HG03095 (cell line): ENCODE measurements around the gene CCL4L2.
A peak's percentile ranks its signal among the peaks of the same experiment; 100 is the strongest.
"Not testable (repeated sequence)": the region's sequence is repeated elsewhere in the genome, so short reads cannot be mapped to it uniquely, and the experiment has no call there.

Experiments used
- ATAC-seq: cut with Tn5 transposase; IDR thresholded peaks from one replicate; pipeline ENCODE4 v1.9.1; 2021; ENCODE audit warnings: moderate library complexity; ENCODE audit not compliant: unreplicated experiment

Gene CCL4L2

GRCh38 chr17:36210439-36211211 is at the start of gene CCL4L2:
CCL4L2 (plus strand) TSS chr17:36211063.
- peak; percentile 56 for ATAC-seq

GRCh38 chr17:36168836-36169235 is 42.0 kb upstream of the CCL4L2 start:
- not testable (repeated sequence) for ATAC-seq

- ATAC-seq: not testable (repeated sequence)
Observed at GRCh38 chr17:36176536-36176935, 34.3 kb upstream of the CCL4L2 start, which contains the start of gene TBC1D3B. TBC1D3B (minus strand) TSS chr17:36176636; CDS start chr17:36175050, 1,586 bp downstream.

DNA sequence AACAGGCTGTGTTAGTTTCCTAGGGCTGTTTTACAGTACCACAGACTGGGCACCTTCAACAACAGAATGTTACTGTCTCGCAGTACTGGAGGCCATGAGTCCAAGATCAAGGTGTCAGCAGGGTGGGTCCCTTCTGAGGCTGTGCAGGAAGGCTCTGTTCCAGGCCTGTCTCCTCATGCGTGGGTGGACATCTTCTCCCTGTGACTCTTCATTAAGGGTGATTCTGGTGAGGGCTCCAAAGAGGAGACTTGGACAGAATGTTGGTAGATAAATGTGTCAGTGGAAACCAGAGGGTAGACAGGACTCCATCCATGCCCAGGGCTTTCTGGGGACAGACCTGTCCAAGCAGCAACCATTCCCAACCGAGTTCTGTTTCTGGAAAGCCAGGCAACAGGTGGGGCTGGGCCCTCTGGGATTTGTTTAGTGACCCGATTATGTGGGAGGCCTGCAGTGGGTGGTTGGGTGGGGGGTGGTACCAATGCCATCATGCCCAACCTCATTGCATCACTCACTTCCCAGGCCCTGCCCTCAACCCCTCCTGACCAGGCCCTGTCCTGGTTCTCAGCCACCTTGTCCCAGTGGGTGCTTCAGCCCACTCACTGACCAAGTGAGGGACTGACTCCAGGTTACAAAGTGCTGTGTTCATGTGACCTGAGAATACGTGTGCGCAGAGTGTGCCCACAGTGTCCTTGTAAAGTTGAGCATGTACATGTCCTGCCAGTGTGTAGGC is 29.3 kb upstream of the CCL4L2 start:
- ATAC-seq: not testable (repeated sequence)

- no peak for ATAC-seq
Observed at GRCh38 chr17:36182176-36183000, 28.5 kb upstream of the CCL4L2 start.

DNA sequence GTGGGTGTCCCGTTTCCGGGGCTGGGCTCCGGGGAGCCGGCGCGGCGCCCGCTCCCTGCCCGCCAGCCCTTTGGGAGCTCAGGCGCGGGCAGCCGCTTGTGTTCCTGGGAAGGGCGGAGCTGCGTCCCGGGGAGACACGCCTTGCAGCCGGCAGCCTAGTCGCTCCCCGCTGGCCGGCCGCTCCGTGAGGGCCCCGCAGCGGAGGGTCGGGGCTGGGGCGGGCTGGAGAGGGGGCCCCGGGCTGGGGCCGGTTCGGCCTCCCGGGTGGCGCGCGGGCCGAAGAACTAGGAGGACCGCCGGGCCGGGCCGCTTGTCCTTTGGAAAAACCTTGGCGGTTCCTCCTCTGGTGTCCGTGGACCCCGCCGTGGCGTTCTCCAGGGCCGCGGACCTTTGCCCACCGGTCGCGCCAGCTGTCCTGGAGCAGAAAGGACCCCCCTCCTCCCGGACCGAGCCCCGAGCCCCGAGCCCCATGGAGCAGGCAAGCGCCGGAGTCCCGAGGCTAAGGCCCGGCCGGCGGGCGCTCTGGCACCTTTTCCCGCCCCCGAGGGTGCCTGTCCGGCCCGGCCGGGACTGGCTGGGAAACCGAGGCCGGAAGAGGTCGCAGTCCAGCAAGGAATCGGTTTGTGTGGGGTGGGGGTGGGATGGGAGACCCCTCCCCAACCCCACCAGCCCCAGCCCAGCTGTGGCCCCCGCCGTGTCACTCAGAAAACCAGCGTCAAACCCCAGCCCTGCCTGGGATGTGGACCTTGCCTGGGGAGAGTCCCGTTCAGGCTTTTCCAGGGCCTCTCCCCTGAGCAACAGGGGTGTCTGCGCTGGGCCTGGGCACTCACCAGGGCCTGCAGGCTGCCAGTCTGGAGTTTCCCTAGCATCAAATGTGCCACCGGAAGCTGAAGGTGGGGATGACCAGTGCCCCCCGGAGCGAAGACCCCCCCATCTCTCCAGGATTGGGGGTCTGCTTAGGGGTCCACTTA is 27.6 kb upstream of the CCL4L2 start:
- ATAC-seq: no peak

GRCh38 chr17:36184023-36184765 is 26.7 kb upstream of the CCL4L2 start:
- ATAC-seq: no peak

DNA sequence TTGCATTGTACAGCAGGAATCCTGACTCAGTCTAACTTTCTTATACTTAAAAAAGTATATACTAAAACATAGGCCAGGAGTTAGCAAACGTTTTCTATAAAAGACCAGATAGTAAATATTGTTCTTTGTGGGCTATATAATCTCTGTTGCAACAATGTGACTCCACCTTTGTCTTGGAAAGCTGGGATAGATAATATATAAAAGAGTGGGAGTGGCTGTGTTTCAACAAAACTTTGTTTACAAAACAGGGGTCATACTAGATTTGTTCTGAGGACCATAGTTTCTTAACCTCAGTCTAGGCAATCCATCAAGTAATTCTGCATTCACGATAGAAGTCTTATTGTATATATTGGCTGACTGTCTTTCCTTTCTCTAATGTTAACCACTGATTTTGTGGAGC is 25.4 kb upstream of the CCL4L2 start:
- no peak for ATAC-seq

DNA sequence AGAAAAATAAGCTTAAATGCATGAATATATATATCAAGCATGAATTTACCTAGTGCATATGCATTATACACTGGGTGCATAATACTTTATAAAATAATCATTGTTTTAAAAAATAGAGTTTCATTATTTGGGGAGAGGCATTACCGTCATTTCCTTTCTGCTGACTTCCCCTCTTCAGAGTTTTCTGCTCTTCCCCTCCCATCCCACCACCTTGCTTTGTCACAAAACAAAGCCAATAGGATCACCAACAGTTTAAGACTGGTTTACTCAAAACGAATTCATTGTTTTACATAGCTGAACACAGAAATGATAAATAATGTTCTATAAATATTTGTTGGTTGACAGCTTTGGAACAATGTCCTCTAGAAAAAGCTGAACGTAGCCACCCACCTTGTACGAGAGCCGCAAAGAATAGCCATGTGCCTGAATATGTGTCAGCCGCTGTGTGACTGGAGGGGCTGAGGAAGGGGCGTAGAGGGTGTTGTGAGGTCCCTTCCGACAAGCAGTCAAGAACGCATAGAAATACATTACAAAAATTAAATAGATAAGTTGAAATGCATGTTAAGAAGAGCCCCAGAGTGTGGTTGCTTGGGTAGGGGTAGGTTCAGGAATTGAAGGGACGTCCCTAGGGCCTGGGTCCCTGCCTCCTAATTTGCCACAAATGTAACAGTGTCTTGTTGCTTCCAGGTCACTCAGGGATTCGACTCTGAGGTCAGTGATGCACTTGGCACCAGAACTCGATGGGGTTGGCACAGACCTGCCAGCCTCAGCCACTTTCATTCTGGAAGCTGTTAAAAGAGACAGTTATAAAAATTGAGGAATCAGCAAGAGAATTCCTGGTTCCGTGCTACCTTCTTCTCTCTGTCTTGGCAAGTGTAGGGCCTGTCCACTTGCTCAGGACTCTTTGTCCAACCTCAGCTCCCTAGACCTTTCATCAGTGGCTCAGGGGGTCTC is 23.8 kb upstream of the CCL4L2 start:
- ATAC-seq: not testable (repeated sequence)

GRCh38 chr17:36187943-36188665 is 22.8 kb upstream of the CCL4L2 start:
- ATAC-seq: not testable (repeated sequence)

- peak; percentile 59 for ATAC-seq
Observed at GRCh38 chr17:36188891-36189306, 22.0 kb upstream of the CCL4L2 start.

DNA sequence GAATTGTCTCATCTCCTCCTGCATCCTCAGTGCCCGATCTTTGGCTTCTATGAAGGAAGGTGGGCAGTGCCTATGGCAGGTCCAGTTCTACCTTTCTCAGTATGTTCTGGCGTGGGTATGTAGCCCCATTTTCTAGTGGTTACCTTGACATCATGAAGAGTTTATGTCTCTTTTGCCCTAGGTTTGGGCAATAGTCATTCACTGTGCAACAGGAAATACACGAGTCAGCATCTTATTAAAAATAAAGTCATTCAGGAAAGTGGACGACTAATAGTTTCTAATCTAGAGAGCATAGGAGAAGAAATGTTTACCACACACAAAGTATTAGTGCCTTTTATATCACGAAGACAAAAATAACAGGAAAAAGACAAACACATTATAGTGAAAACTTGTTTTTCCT is 20.9 kb upstream of the CCL4L2 start:
- ATAC-seq: not testable (repeated sequence)

DNA sequence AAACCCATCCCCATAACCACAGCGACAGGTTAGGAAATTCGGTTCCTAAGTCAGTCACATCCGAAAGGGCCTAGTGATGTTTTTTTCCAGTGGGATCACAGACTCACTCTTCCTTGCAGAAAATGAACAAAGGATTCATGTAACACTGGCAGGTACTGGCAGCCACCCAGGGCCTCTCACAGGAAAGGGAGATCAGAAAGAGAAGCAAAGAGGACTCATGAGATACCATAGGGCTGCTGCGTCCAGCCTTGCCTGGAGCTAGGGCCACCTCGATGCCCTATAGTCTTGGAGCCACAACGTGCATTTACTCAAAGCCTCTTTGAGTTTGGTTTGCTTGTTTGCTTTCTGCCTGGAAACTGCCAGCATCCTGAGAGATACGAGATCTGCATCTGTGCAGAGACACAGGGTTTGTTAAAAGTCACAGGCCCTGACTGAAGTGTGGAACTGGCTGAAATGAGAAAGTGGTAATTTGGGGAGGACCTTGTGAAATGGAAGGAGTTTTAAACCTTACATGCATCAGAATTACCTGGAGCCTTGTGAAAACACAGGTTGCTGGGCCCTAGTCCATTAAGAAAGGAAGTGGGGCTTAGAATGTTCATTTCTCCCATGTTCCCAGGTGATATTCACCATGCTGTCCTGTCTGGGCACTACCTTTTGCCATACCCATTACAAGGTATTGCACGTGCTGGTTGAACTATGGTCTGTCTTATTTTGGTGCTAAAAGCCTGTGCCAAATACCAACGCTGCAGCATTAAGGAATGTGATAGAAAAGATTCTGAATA is 20.1 kb upstream of the CCL4L2 start:
- not testable (repeated sequence) for ATAC-seq

- no peak for ATAC-seq
Observed at GRCh38 chr17:36193216-36193775, 17.6 kb upstream of the CCL4L2 start.

GRCh38 chr17:36194147-36194831 is 16.6 kb upstream of the CCL4L2 start:
- not testable (repeated sequence) for ATAC-seq
